ENCODE measurements around the gene SERPINC1.
"Not testable (repeated sequence)": the region's sequence is repeated elsewhere in the genome, so short reads cannot be mapped to it uniquely, and the experiment has no call there.

SERPINC1 gene

GRCh38 chr1:173862769-173863223 is 54.3 kb downstream of the SERPINC1 start:
- no peak for TF ChIP-seq CTCF (IDR thresholded peaks at IDR 0.05; ENCODE audit: insufficient read depth, missing control alignments)
- DNase-seq (ENCODE audit: insufficient read length, low spot score) (no peak), FAIRE-seq (no peak)

- not testable (repeated sequence) for FAIRE-seq
Measured at GRCh38 chr1:173862146-173862768, 54.9 kb downstream of the SERPINC1 start.

GRCh38 chr1:173861731-173862145 is 55.4 kb downstream of the SERPINC1 start:
- TF ChIP-seq CTCF (IDR thresholded peaks at IDR 0.05; ENCODE audit: insufficient read depth, missing control alignments): no peak
- no peak for FAIRE-seq
- no peak for DNase-seq (ENCODE audit: insufficient read length, low spot score)

More at GRCh38 chr1:173862146-173862768, 54.9 kb downstream of the SERPINC1 start:
- DNase-seq (ENCODE audit: insufficient read length, low spot score): not testable (repeated sequence)

- DNase-seq (ENCODE audit: insufficient read length, low spot score) (no peak), FAIRE-seq (no peak)
- TF ChIP-seq CTCF (IDR thresholded peaks at IDR 0.05; ENCODE audit: insufficient read depth, missing control alignments): no peak
Measured at GRCh38 chr1:173860065-173860464, 57.1 kb downstream of the SERPINC1 start.

- DNase-seq (ENCODE audit: insufficient read length, low spot score); FAIRE-seq: not testable (repeated sequence)
Measured at GRCh38 chr1:173859547-173859946, 57.6 kb downstream of the SERPINC1 start.

GRCh38 chr1:173857363-173857917 is 59.7 kb downstream of the SERPINC1 start:
- TF ChIP-seq CTCF (IDR thresholded peaks at IDR 0.05; ENCODE audit: insufficient read depth, missing control alignments): no peak
- DNase-seq (ENCODE audit: insufficient read length, low spot score): no peak
- no peak for FAIRE-seq

- FAIRE-seq: no peak
- TF ChIP-seq CTCF (IDR thresholded peaks at IDR 0.05; ENCODE audit: insufficient read depth, missing control alignments): no peak
- no peak for DNase-seq (ENCODE audit: insufficient read length, low spot score)
Measured at GRCh38 chr1:173856903-173857302, 60.2 kb downstream of the SERPINC1 start.

- DNase-seq (ENCODE audit: insufficient read length, low spot score) (no peak), FAIRE-seq (no peak)
- no peak for TF ChIP-seq CTCF (IDR thresholded peaks at IDR 0.05; ENCODE audit: insufficient read depth, missing control alignments)
Measured at GRCh38 chr1:173856014-173856413, 61.1 kb downstream of the SERPINC1 start.
